Measurements from ENCODE around the gene EXOG.

EXOG gene

DNA sequence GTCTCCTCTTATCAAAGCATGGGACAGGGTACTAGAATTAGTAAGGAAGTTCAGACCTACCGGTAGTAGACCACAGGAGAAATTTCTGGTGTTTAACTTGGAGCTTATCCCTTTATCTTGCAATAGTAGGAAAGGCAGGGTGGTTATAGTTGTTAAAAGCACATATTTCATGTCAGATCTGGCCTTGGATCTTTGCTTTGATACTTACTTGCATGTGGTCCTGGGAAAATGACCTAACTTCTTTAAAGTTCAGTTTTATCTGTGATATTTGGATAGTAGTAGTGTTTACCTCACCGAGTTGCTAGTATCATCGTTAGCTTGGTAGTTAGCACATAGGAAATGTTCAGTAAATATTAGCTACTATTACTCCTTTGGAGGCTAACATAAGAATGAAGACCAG is 15.4 kb downstream of the EXOG start:
- TF ChIP-seq ZNF274 (IDR thresholded peaks at IDR 0.05; ENCODE audit: low read depth, low read length): no peak

DNA sequence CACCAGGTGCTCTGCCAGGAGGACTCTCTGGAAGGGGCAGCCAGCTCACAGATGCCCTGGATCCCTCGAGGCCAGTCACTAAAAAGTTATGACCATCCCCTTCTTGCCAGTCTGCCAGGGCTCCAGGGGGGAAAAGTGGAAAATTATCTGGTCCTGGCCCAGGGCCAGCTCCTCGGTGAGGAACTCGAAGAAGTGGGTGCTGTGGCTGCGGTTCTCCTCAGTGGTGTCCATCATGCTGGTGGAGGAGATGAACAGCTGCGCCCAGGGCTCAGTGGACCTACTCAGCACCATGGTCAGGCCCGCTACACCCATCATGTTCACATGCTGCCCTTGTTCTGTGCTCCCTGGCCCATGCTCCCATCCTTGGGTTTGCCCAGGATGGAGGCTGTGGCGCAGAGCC is 19.2 kb downstream of the EXOG start:
- TF ChIP-seq ZNF274 (IDR thresholded peaks at IDR 0.05; ENCODE audit: low read depth, low read length): no peak
- no peak overlapping the region for H3K4me3 ChIP-seq (ENCODE audit: low read length)

More for the DNA sequence above, 15.4 kb downstream of the EXOG start:
- H3K4me3 ChIP-seq (ENCODE audit: low read length): no peak overlapping the region

DNA sequence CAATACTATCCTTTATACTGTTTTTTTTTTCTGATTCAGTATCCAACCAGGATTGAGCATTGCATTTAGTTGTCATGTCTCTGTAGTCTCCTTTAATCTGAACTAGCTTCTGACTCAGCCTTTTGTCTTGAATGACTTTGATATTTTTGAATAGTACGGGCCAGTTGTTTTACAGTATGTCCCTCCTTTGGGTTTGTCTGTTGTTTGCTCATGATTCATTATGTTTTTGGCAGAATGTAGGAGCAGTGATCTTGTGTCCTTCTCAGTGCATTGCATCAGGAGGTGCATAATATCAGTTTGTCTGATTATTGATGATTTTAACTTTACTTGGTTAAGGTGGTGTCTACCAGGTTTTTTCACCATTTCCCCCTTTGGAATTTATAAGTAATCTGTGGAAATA is 20.5 kb downstream of the EXOG start:
- no peak overlapping the region for H3K4me3 ChIP-seq (ENCODE audit: low read length)
- no peak for TF ChIP-seq ZNF274 (IDR thresholded peaks at IDR 0.05; ENCODE audit: low read depth, low read length)

- H3K4me3 ChIP-seq (ENCODE audit: low read length): no peak overlapping the region
- TF ChIP-seq ZNF274 (IDR thresholded peaks at IDR 0.05; ENCODE audit: low read depth, low read length): no peak
These were observed 22.9 kb downstream of the EXOG start for GRCh38 chr3:38519000-38519399.

GRCh38 chr3:38519651-38520050 is 23.5 kb downstream of the EXOG start:
- no peak overlapping the region for H3K4me3 ChIP-seq (ENCODE audit: low read length)
- no peak for TF ChIP-seq ZNF274 (IDR thresholded peaks at IDR 0.05; ENCODE audit: low read depth, low read length)

DNA sequence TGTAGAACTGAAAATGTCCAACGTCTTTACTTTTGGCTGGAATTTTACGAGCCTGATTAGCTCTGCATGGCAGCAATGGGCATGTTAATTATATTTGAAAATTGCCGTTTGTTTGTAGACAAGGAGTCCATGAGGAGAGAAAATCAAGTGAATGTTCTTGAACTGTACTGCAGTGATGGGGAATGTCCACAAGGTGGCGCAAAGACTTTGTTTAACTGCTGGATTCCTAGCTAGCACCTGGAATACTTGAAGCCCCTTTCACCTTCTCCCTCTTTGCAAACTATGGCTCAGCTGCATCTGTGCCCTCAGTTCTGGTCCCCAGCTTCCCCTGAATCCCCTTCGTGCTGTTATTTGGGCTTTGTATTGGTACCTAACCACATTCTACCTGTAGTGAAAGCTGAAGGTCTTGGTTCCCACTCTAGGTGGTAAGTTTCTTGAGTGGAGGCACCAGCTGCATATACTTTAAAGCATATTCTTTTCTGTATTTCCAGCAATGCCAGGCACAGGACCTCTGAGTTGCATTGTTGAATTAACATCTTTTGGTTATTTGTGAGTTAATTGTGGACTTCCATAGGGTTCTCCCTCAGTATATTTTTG is 25.3 kb downstream of the EXOG start:
- H3K4me3 ChIP-seq (ENCODE audit: low read length): no peak overlapping the region
- no peak for TF ChIP-seq ZNF274 (IDR thresholded peaks at IDR 0.05; ENCODE audit: low read depth, low read length)

DNA sequence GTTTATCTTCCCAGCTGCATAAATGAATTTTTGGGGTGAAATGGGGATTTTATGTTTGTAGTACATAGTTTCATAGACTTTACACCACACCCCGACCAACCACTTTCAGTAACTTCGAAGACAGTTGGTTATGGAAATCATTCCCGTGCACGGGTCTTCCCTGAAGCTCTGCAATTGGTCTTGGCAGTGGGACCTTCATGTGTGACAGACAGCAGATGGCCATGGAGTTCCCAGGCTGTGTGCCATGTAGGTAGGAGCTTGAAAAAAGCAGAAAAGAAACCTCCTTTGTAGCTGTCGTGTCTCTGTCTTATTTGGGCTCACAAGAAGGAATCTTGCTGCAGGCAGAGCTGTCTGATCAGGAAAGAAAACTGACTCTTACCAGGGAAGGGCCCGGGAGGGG is 25.9 kb downstream of the EXOG start:
- H3K4me3 ChIP-seq (ENCODE audit: low read length): no peak overlapping the region
- no peak for TF ChIP-seq ZNF274 (IDR thresholded peaks at IDR 0.05; ENCODE audit: low read depth, low read length)

GRCh38 chr3:38524141-38524739 is 28.1 kb downstream of the EXOG start:
- H3K4me3 ChIP-seq (ENCODE audit: low read length): no peak overlapping the region
- no peak for TF ChIP-seq ZNF274 (IDR thresholded peaks at IDR 0.05; ENCODE audit: low read depth, low read length)

DNA sequence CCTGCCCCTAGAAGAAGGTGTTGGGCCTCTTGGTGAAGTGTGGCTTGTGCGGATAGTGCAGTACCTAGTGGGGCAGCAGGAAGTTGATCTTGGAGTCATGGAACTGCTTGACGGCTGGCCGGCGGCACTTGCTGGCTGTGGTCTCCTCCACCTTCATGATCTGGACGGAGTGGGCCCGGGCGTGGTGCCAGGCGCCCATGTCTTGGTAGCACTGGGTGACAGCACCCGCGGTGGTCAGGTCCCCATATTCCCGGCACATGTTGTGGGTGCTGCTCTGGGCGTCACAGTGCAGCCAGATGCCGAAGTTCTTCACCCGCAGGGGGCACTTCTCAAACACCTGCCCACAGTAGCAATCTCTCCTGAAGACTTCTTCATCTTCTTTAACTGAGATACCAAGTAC is 30.7 kb downstream of the EXOG start:
- H3K4me3 ChIP-seq (ENCODE audit: low read length): no peak overlapping the region
- TF ChIP-seq ZNF274 (IDR thresholded peaks at IDR 0.05; ENCODE audit: low read depth, low read length): no peak

DNA sequence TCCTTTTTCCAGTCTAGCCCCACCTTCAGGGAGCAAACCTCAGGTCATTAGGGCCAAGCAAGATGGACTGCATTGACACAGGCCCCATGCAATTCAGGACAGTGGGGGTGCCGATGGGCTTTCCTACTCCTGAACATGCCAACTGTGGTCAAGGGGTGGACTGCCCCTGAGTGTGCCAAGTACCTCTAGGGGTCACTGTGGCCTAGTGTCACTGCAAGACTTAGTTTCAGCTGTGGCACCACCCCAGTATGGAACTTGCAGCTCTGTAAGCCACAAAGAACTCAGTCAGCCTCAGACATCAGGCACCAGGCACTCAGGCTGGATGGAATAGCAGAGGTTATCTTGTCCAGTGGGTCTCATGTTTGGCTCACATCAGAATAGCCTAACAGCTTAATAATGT is 32.3 kb downstream of the EXOG start:
- no peak overlapping the region for H3K4me3 ChIP-seq (ENCODE audit: low read length)
- TF ChIP-seq ZNF274 (IDR thresholded peaks at IDR 0.05; ENCODE audit: low read depth, low read length): no peak

DNA sequence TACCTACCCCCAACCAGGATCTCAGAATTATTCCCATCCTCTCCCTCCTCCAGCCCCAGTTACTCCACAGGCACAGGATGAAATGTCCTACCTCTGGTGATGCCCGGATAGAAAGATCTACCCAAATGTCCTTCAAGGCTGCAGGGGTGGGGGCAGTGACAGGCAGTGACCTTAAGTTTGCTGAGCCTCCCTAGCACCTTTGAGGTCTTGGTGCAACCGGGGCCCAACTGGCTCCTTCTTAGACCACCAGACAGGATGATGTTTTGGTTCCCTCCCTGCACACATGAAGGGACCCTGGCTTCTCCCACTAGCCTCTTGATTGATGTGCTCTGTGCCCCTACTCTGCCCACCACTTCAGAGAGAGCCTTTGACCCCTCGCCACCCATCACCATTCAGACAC is 36.4 kb downstream of the EXOG start:
- H3K4me3 ChIP-seq (ENCODE audit: low read length): no peak overlapping the region
- TF ChIP-seq ZNF274 (IDR thresholded peaks at IDR 0.05; ENCODE audit: low read depth, low read length): no peak

GRCh38 chr3:38533285-38533976 is 37.3 kb downstream of the EXOG start:
- no peak overlapping the region for H3K4me3 ChIP-seq (ENCODE audit: low read length)
- TF ChIP-seq ZNF274 (IDR thresholded peaks at IDR 0.05; ENCODE audit: low read depth, low read length): no peak

GRCh38 chr3:38534180-38534579 is 38.0 kb downstream of the EXOG start:
- no peak overlapping the region for H3K4me3 ChIP-seq (ENCODE audit: low read length)
- TF ChIP-seq ZNF274 (IDR thresholded peaks at IDR 0.05; ENCODE audit: low read depth, low read length): no peak

DNA sequence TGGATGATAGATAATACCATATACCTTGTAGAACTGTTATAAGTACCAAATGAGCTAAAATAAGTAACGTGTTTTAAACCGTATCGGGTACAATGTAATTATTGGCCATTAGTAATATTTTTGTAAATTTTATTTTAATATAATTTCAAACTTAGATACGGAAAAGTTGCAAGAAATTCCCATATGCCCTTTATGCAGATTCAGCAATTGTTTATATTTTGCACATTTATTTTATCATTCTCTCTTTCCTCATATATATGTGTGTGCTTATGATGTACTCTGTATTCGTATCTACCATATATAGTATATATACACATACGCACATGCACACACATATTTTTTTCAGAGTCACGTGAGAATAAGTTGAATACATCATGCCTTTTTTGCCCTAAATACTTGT is 38.5 kb downstream of the EXOG start:
- TF ChIP-seq ZNF274 (IDR thresholded peaks at IDR 0.05; ENCODE audit: low read depth, low read length): no peak
- H3K4me3 ChIP-seq (ENCODE audit: low read length): no peak overlapping the region

DNA sequence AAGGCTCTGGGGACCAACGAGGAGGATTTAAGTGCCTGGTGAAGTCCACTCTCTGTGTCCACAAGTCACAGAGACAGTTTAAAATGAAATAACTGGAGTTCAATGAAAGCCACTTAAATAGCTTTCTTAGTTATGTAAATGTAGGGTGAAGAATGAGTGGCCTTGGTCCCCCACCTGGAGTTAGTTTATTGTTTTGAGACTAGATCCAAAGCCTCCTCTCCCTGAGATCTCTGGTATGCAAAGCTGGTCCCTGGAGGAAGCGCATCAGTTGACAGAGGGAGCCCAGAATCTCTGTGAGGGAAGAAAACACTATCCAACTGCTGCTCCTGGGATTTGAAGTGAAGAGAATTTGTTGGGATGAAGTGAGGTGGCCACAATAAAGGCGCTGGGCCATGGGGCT is 40.5 kb downstream of the EXOG start:
- no peak overlapping the region for H3K4me3 ChIP-seq (ENCODE audit: low read length)
- TF ChIP-seq ZNF274 (IDR thresholded peaks at IDR 0.05; ENCODE audit: low read depth, low read length): no peak
